Measurements from ENCODE around the gene PRKAR1B.
A peak's percentile ranks its signal among the peaks of the same experiment; 100 is the strongest.

PRKAR1B gene

GRCh38 chr7:607938-608337 lies 119.1 kb downstream of the PRKAR1B start:
- DNase-seq (ENCODE audit: low read depth in 1 of 2, low spot score in 1 of 2), result no peak

GRCh38 chr7:605661-606450 lies 121.2 kb downstream of the PRKAR1B start:
- no peak for DNase-seq (ENCODE audit: low read depth in 1 of 2, low spot score in 1 of 2)

GRCh38 chr7:604884-605531 lies 122.1 kb downstream of the PRKAR1B start:
- no peak for DNase-seq (ENCODE audit: low read depth in 1 of 2, low spot score in 1 of 2)

- DNase-seq (ENCODE audit: low read depth in 1 of 2, low spot score in 1 of 2), result peak; percentile 84 to 90
Observed at GRCh38 chr7:604001-604883, 122.8 kb downstream of the PRKAR1B start.

- no peak for DNase-seq (ENCODE audit: low read depth in 1 of 2, low spot score in 1 of 2)
Observed at GRCh38 chr7:603152-603951, 123.7 kb downstream of the PRKAR1B start.

- DNase-seq (ENCODE audit: low read depth in 1 of 2, low spot score in 1 of 2), result peak in 1 of 2 donors; percentile 33
Observed at GRCh38 chr7:602341-603141, 124.5 kb downstream of the PRKAR1B start.

- DNase-seq (ENCODE audit: low read depth in 1 of 2, low spot score in 1 of 2), result peak; percentile 44 to 80
Observed at GRCh38 chr7:601595-602340, 125.3 kb downstream of the PRKAR1B start.

GRCh38 chr7:601036-601594 lies 126.0 kb downstream of the PRKAR1B start:
- no peak for DNase-seq (ENCODE audit: low read depth in 1 of 2, low spot score in 1 of 2)

- DNase-seq (ENCODE audit: low read depth in 1 of 2, low spot score in 1 of 2), result no peak
Observed at GRCh38 chr7:600149-601035, 126.7 kb downstream of the PRKAR1B start.

- DNase-seq (ENCODE audit: low read depth in 1 of 2, low spot score in 1 of 2), result no peak
Observed at GRCh38 chr7:598899-599298, 128.2 kb downstream of the PRKAR1B start.

- DNase-seq (ENCODE audit: low read depth in 1 of 2, low spot score in 1 of 2), result no peak
Observed at GRCh38 chr7:597348-598178, 129.5 kb downstream of the PRKAR1B start.

GRCh38 chr7:596819-597182 lies 130.3 kb downstream of the PRKAR1B start:
- DNase-seq (ENCODE audit: low read depth in 1 of 2, low spot score in 1 of 2), result no peak

GRCh38 chr7:596071-596818 lies 130.8 kb downstream of the PRKAR1B start:
- no peak for DNase-seq (ENCODE audit: low read depth in 1 of 2, low spot score in 1 of 2)

GRCh38 chr7:595621-596010 lies 131.5 kb downstream of the PRKAR1B start:
- DNase-seq (ENCODE audit: low read depth in 1 of 2, low spot score in 1 of 2), result no peak

- DNase-seq (ENCODE audit: low read depth in 1 of 2, low spot score in 1 of 2), result no peak
Observed at GRCh38 chr7:594920-595620, 132.0 kb downstream of the PRKAR1B start.

Data from activated T-helper 1 cell treated with anti-CD3 and anti-CD28 coated beads, Interleukin-2, amount 50 U/mL, for 16 hours (primary cell).